GM18907 (cell line): ENCODE results near the gene LYST.
A peak's percentile ranks its signal among the peaks of the same experiment; 100 is the strongest.
"Not testable (repeated sequence)": the region's sequence is repeated elsewhere in the genome, so short reads cannot be mapped to it uniquely, and the experiment has no call there.

Experiments
- ATAC-seq: cut with Tn5 transposase; IDR thresholded peaks from one replicate; pipeline ENCODE4 v1.9.1; 2021; ENCODE audit warnings: mild to moderate bottlenecking, moderate library complexity; ENCODE audit not compliant: unreplicated experiment

LYST gene

DNA sequence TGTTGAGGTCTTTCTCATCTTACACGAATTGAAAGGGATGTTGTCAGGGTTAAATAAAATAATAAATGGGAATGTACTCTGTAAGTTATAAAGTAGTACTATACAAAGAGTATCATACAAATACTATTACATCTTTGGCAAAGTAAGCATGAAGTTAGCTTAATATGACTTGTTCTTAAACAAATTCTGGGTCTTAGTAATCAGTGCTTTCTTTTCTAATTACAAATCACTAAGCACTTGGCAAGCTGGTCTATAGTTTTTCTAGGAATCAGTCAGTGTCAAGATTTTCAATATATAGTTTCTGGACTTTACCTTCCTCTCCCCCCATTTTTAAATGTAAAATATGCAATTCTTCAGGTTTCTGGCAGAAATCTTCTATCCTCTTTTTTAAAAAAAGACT, 6.9 kb downstream of the LYST start:
- no peak for ATAC-seq

DNA sequence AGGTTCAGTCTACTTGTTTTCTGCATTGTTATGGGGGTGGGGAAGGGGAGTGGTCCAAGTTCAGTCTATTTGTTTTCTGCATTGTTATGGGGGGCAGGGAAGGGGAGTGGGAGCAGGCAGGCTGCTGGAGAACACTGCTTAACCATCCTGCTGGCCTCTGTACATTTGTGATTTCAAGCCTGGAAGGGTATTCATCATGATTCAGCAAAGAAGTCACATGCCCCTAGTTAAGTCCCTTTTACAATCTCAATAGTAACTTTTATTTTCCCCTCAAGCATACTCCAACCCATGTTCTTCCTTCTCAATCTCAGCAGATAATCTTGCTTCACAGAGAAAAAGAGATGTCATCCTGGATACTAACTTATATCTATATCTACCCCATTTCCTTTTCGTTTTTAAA, 7.9 kb downstream of the LYST start:
- ATAC-seq: no peak

DNA sequence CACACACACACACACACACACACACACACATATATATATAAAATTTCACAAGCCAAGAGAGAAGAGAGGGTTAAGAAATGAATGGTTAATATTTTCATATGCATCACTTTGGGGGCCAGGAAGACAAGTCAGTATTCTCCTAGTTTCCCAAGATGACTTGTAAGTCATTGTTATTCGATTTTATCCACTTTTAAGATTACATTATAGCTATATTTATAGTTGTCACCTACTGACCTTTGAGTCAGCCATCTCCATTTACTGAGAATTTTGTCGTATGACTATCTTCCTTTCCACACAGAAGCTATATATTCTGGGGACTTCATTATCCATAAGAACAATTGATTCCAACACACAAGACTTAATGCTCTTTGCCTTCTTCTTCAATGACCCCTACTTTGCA, 8.9 kb downstream of the LYST start:
- no peak for ATAC-seq

DNA sequence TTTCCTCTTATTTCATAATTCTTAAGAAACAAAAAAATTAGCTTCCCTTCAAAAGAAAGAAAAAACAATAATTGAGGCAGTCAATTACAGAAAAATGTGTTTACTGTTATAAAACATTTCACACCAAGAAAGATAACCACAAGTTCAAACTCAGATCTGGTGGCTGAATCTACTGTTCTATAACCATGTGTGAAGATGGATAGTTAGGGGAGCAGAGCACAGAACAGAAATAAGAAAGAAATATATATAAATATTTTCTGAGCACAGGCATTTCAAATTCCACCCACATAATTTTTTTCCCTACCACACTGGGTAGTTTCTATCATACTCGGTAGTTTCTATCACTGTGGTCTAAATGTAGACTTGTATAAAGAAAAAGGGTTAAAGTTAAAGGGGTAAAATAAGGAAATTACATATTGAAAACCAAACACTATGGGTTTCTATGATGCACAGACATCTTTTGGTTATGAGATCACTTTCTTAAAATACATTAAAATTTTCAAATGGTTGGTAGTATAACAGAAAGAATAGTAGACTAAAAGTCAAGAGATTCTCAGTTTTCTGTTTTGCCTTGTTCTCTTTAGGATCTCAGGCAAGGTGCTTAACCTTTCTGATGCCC, 10.8 kb downstream of the LYST start:
- ATAC-seq: peak; percentile 43

DNA sequence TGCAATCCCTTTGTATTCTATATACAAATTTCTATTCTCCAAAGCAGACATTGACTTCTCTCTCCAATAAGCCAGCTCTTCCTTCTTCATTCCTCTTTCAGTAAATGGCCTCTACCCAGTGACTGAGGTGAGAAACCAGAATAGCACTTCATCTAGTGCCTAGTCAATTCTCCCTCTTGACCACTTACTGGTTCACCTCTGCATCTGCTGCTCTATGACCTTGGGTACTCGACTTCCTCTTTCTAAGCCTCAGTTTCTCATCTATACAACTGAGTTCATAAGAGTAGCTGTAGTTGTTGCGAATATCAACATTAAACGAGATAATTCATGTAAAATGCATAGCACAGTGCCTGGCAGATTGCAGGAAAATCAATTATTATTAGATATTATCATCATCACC, 12.4 kb downstream of the LYST start:
- ATAC-seq: no peak

DNA sequence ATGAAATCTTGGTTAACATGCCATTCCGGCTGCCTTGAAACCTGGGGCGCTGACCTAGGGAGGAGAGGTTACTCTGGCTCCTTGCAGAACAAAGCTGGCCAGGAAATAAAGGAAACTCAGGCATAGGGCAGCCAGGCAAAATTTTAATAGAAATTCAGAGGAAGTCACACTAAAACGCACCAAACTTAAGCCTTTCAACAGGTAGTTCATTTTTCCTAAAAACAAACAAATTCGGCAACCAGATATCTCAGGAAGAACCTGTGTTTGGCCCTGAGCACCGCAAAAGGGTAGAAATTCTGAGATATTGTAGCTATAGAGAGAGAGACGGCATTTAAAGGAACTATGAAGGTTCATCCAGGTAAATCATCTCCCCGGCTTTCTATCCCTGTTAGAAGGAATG, 13.1 kb downstream of the LYST start:
- no peak for ATAC-seq

DNA sequence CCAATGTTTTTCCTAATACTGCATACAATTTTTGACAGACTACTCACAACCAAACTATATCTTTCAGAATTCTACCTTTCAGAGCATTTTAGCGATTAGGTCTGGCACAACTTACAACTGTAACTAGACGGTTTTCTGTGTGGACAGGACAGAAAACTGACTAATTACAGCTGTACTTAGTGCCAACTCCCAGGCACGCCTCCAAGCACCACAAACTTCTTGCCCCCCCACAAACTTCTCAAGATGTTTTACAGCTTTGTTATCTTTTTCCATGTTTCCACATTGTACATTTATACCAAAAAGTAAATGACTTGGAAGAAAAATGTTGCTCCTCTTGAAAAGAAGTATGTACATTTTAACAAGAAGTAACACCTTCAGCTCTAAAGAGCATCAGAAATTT, 13.8 kb downstream of the LYST start:
- ATAC-seq: no peak

DNA sequence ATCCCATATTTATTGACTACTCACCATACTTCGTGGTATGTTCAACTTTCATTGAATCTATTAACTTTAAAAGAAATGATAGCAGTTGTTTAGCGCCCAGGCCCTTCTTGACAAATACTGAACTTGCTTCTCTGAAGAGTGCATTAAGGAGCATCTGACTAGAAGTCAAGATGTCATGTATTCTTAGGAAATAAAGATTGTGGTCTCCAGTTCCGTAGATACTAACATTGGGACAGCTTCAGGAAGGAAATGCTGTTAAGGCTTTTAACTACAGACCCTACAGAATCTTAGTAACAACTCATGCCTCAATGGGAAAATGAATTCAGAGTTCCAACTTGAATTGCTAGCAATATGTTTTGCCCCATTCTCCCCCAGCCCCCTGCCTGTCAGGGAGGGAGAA, 14.8 kb downstream of the LYST start:
- no peak for ATAC-seq

DNA sequence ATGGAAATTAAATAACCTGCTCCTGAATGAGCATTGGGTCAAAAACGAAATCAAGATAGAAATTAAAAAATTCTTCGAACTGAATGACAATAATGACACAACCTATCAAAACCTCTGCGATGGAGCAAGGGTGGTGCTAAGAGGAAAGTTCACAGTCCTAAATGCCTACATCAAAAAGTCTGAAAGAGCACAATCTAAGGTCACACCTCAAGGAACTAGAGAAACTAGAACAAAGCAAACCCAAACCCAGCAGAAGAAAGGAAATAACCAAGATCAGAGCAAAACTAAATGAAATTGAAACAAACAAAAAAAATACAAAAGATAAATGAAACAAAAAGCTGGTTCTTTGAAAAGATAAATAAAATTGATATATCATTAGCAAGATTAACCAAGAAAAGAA, 18.5 kb downstream of the LYST start:
- ATAC-seq: not testable (repeated sequence)

DNA sequence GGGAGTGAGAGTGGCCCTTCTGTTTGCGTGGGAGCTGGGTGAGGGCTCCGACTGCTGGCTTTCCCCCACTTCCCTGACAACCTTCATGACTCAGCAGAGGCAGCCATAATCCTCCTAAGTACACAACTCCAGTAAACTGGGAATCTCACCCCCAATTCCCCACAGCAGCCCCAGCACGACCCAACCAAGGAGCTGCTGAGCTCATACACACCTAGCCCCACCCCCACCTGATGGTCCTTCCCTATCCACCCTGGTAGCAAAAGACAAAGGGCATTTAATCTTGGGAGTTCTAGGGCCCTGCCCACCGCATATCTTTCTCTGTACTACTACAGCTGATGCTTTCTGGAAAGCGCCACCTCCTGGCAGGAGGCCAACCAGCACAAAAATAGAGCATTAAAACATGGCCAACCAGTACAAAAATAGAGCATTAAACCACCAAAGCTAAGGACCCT, 21.0 kb downstream of the LYST start:
- ATAC-seq: not testable (repeated sequence)

DNA sequence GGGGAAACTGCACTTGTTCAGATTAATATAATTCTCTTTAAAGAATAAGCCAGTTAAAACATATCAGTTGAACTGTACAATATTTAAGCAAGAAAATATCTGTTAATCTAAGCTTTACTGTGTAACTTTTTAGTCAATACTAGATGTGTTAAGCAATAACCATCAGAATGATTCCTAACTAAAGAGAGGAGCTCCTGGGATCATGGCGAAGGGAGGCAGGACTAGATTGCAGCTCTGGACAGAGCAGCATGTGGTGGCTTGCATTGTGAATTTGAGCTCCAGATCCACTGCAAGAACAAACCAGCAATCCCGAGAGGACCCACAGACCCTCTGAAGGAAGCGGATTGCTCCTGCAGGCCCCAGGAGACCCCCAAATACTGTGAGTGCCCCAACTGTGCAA, 21.9 kb downstream of the LYST start:
- ATAC-seq: no peak

DNA sequence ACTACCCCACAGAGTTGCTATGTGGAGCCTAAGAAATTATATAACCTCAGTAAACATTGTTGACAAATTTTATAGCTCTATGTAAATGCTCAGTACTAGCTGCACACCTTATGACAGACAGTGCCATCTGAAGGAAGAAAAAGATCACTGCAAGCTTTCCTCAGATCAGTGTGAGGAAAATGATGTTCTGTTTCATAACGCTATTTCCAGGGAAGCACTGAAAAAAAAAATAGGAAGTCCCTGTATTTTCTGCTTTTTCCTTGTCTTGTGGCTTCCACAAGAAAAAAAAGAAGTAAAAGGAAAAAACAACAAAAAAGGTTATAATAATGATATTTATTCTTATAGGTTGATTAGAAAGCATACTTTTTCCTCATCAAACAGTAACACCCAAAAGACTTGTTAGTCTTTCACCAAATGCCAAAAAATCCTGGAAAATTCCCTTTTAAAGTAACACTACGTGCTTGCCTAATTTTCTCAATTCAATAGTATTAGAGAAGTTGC, 23.2 kb downstream of the LYST start:
- ATAC-seq: peak; percentile 77

DNA sequence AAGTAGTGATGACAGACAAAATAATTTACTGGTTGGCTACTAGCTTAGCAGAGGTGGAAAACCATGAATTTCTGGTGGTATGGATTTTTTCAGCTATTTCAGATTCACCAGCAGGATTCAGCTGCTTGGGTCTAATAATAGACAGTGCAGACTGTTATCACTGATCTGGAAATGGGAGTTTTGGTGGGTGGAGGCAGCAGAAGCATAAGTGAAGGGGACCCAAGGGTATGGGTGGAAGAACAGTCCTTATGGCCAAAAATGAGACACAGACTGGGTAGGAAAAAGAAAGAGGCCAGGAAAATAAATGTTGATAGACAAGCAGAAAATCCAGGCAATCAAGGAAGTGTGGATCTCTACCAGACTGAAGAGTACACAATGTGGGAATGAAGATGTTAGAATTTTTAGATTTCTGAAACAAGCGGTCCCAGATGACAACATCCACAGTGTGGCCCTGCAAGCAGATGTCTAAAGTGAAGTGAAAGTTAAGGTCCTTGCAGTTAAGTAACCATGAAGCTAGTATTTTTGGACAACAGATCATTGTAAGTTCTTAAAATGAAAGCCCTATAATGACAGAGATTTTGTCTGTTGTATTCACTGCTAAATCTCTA, 24.7 kb downstream of the LYST start:
- ATAC-seq: peak; percentile 59

DNA sequence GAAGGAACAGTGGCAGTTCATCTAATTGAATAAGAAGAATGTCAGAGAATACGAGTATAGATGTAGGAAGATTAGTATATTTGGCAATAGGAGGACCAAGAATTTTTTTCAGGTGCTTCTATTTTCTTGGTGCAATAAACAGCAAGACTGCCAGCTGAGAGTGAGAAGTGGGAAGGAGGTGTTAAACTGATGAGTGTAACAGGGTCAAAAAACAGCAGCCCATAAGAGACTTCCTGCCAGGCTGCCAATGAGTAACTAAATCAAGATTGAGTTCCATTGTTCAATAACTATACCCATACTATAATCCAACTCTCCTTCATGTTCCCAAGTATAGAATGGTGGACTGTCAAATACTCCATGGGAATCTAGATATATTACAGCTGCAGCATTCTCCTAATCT, 28.7 kb downstream of the LYST start:
- ATAC-seq: peak; percentile 57

DNA sequence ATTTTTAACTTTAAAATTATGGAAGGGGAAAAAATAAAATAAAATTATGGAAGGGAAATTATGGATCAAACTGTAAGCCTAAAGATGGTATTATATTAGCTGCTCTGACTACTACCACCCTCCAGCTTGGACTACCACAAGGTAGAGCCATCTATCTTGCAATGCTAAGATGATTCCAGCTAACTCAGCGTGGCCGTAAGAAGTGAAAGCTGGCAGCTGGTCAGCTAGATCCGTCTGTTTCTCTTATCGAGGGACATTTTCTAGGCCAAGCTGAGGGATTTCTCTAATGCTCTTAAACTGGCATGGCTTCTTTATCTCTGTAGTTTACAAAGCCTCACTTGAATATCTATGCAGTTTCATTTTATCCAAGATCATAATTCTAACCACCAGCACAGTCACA, 31.5 kb downstream of the LYST start:
- no peak for ATAC-seq

DNA sequence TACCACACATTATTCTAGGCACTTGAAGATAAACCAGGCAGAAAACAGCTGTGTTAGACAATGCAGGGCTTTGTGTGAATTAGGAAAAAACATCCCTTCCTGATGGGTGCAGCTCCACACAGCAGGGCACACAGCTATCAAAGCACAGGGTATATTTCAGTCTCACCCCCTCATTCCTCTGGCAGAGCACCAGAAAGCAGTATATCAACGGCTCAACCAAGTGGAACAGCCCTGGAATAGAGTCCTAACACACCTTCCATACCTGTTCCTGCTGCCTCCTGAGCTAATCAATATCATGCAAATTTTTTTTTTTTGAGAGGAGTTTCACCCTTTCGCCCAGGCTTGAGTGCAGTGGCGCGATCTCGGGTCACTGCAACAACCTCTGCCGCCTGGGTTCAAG, 32.1 kb downstream of the LYST start:
- ATAC-seq: no peak

DNA sequence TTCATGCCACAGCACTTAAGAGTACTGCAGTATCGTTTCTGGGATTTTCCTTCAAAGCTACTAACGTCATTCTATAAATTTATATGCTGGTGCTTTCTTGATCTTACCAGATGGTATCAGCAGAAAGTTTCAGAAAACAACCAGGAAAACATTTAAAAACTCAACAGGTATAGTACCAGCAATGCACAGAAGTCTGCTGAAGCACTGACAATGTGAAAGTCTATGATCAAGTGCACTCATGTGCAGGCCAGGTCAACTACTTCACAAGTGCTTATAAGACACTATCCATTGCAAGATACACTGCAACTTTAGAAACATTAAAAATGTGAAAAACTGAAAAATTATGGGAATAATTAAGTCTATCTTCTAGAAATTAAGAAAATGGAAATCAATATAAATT, 34.7 kb downstream of the LYST start:
- no peak for ATAC-seq

DNA sequence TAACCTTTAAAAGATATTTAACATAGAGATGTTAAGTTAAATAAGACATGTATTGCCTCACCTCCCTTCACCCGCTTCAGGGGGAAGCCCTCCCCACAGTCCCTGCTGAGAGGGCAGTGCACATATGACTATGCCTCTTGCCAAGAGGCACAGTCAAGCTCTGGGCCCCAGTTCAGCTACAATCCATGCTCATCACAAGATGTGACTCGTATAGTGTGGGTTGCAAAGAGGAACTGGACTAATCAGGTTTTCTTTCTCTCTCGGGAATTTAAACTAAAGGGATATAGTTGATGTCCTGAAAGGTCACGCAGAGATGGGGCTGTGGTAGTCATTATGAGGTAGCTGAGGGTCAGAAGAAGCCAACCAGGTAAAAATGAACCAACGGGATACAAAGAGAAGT, 35.6 kb downstream of the LYST start:
- peak; percentile 94 for ATAC-seq

DNA sequence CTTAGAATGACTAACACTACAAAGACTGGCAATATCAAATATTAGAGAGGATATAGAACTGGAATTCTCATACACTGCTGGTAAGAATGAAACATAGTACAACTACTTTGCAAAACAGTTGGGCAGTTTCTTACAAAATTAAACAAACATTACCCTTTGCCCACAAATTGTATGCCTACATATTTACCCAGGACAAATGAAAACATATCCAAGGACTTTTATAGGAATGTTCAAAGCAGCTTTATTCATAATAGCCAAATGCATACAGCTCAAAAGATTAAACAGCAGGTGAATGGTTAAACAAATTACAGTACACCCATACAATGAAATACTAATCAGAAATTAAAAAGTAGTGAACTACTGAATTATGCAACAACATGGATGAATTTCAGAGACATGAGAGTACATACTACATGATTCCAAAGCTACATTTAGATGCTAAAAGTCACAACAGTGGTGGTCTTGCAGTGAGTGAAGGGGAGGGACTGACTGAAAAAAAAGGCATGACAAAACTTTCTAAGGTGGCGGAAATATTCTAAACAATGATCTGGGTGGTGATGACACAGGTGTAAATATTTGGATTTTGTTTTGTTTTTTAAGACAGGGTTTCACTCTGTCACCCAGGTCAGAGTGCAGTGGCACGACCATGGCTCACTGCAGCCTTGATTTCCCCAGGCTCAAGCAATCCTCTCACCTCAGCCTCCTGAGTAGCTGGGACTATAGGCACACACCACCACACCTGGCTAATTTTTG, 40.4 kb downstream of the LYST start:
- no peak for ATAC-seq

DNA sequence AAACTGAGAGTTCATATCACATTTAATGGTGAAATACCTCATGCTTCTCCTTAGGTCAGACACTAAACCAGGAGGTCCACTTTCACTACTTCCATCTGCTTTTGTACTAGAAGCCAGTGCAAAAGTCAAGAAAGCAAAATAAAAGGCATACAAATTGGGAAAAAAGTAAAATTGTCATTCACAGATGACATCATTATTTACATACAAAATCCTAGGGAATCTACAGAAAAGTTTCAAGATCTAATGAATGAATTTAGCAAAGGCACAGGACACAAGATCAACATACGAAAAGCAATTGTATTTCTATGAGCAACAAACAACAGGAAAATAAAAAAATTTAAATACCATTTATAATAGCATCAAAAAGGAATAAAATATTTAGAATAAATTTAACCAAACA, 41.5 kb downstream of the LYST start:
- ATAC-seq: no peak

DNA sequence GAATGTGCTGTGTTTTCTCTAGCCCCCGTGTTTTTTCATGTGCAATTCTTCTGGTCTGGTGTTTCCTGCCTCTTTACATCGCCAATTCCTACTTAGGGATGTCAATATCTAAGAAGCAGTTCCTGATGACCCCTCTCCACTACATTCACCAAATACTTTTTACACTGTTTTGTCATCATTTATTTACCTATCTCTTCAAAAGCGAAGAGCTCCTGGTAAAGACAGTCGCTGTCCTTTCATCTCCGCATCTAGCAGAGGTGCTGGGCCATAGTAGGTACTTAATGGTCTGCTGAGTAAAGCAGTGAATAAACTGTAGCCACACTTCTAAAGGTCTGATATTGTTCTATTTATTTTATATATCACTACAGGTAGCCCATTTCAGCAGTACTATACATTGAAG, 43.0 kb downstream of the LYST start:
- ATAC-seq: no peak

DNA sequence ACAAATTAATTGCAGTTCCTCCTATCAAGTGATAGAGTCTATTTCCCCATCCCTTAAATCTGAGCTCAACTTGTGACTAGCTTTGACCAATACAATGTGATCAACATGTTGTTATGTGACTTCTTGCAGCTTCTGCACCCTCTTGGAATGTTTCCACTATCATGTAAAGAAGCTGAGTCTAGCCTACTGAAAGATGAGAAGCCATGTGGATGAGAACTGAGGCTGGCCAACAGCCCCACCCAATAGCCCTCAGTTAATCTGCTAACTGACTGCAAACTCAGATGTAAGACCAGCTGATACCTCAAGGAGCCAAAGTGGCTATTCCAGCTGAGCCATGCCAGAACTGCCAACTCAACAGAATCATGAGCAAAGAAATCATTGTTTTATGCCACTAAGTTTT, 44.0 kb downstream of the LYST start:
- no peak for ATAC-seq
